Activated effector memory CD4-positive, alpha-beta T cell treated with anti-CD3 and anti-CD28 coated beads, Interleukin-2, amount 50 U/mL, for 16 hours (primary cell): ENCODE data around the gene USP11.
"Not testable (repeated sequence)": the region's sequence is repeated elsewhere in the genome, so short reads cannot be mapped to it uniquely, and the experiment has no call there.

Experiments
- DNase-seq: peaks from one replicate; pipeline ENCODE4 v3.0.0-alpha.2; 2020

USP11 gene

GRCh38 chrX:47248576-47248975 lies 15.8 kb downstream of the USP11 start:
- DNase-seq, result no peak

DNA sequence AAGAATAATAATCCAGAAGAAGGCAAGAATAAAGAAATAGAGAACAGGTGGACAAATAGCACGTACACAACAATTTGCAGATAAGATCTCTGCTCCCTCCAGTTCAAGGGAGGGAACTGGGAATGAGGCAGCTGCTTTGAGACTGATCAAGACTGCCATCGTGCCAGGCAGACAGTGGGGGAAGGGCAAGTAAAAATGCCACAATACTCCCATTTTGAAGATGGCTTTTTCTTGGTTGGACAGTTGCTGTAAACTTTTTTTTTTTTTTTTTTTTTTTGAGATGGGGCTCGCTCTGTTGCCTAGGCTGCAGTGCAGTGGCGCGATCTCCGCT lies 17.2 kb downstream of the USP11 start:
- DNase-seq, result no peak

- DNase-seq, result not testable (repeated sequence)
Observed at GRCh38 chrX:47257620-47258019, 24.8 kb downstream of the USP11 start.

DNA sequence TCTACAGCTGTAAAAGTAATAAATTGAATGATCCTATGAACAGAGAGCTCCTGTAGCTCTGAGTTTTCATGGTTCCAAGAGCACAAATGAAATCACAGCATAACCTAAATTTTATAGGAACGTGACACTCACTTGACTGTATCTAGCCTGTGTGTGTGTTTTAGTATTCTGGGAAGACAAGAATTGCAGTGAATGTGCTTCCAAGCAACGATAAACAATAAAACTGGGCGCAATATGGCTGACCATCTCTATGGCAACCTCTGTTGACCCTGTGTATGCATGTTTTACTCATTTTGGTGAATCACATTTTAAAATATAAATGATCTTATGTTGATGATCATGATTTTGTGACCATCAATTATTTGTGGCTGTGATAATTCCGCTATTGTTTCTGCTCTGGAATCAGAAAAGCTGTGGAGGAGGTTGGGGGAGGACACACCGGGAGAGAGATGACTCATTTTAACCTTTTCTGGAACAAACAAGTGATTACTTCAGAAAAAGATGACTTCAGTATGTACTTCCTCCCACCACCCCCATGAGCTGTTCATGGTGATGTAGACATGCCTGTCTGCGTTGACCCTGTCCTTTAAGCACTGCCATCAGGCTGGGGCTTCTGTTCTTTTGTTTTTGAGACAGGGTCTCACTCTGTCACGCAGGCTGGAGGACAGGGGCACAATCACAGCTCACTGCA lies 31.8 kb downstream of the USP11 start:
- DNase-seq, result no peak

DNA sequence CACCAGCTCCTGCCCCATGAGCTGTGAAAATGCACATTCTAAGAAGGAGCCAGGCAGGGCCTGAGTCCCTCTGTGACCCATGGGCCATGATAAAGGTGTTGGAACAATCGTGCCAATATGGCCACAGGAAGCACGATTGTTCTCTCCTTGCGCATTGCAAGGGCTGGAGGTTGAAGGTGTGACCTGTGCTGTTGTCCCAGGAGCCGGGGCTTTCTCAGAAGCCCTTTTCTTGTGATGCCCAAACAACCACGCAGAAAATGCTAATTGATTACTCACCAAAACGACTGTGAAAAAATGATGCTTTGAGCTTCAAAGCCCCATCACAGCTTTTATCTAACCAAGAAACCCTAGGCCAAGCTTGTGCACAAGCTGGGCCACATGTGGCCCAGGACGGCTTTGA lies 33.8 kb downstream of the USP11 start:
- no peak for DNase-seq

DNA sequence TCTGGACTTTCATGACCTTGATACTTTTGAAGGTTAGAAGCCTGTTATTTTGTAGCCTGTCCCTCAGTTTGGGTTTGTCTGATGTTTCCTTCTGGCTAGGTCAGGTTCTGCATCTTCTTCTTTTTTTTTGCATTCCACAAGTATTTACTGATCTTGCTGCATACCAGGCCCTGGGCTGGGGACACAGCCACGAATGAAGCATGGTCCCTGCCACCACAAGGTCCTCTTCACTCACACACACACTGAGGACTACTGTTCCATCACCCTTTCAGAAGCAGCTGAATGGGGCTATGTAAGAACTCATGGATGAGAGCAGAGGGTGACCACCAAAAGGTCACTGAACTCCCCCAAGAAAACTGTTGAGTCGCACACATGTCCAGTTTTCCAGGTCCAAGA lies 39.2 kb downstream of the USP11 start:
- no peak for DNase-seq

DNA sequence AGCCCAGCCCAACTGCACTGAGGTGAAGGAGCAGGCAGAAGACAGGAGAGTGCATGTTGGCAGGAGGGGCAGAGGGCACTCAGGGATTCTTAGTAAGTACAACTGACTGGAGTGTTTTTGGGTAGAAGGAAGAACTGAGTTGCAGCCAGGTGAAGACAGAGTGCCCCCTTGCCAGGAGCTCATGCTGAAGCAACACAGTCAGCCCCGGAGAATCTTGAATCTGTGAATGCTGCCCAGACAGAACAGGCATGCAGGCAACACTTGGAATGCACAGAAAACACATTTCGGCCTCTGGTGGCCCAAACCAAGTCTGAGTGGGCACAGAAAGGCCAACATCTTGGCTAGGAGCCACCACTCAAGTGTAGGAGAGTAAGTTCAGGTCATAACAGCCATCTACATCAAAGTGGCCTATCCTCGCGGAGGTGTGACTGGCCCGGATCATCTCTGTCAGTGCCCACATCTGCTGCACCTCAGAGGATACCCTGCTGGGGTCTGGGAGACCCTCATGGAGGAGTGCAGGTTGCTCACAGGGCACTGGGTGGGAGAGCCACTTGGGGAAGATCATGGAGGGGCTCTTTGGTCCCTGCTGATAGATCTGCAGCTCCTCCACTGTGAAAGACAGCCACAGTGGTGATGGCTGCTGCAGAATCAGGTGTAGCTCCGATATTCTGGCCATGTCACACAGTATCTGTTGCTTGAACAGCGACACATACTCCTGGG lies 40.4 kb downstream of the USP11 start:
- DNase-seq, result no peak

- no peak for DNase-seq
Observed at GRCh38 chrX:47278691-47279090, 45.9 kb downstream of the USP11 start.

DNA sequence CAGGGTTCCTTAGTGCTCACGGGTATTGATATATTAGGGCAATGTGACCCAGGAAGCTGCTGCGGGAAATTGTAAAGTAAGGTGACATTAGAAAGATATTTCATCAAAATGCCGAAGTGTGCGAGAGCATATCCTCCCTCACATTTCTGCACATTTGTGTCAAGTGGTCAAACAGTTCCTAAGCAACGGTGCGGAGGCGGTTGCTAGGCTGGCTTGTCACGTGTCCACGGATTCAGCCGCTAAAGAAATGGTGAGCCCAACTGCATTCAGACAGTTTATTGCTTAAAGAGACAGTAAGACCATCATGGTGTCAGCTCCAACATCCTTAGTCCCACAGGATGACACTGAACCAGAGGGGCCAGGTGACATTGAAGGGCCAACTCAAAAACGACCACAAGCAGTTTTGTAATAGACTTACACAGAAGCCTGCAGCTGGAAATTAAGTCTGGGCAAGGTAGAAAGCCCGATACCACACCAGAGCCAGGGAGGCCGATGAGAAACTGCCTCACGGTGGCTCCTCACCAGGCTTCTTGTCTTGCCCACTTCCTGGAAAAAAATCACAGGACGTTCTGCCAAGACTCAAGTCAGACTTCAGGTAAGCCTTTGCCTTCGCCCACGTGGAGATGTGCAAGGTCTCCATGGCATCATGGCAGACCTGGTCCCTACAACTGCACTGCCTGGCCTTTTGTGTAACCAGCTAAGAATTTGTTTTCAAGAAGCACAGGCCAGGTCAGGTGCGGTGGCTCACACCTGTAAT lies 50.4 kb downstream of the USP11 start:
- no peak for DNase-seq

- not testable (repeated sequence) for DNase-seq
Observed at GRCh38 chrX:47284616-47285015, 51.8 kb downstream of the USP11 start.

DNA sequence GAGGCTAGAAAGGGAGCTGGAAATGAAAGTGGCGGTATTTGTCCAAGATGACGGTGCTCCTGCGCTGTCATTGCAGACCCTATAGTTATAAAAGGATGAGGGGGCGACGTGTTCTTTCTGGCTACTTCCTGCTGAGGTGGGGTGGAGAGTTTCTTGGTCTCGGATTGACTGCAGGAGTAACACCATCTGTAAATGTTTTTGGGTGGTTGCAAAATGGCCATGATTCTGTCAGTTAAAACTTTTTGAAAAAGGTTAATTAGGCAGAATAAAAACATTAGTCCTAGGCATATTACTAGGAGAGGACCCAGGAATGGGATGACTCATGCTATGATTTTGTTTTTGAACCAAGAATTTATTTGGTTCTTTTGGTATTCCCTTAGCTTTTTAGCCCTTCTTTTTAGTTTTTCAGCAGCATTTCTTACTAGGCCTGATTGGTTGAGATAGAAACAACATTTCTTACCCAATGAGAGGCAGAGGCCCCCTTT lies 53.1 kb downstream of the USP11 start:
- no peak for DNase-seq

DNA sequence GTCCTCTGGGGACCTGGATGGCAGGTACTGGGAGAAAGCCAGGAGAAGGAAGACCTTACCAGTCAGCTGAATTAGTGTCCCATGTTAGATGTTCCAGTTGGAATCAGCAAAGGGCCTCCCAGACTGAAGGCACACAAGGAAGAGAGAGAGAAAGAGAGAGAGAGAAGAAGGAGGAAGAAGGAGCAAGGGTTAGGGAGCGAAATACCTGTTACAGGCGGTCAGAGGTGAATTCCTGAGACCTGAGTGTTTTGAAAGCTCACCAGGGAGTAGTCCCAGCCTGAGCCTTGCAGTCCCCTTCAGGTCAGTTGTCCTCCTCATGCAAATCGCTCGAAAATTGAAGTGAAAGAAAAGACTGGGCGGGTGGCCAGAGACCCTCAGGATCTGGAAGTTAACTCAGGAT lies 60.3 kb downstream of the USP11 start:
- no peak for DNase-seq

GRCh38 chrX:47296766-47297365 lies 64.1 kb downstream of the USP11 start:
- no peak for DNase-seq

- DNase-seq, result no peak
Observed at GRCh38 chrX:47297874-47298273, 65.1 kb downstream of the USP11 start.
